Body of pancreas (tissue), 4 donors: ENCODE results near the gene FBN2. TPM values are rescaled to one million over a fixed set of nuclear protein-coding genes. Genes with fewer than 3 reads are reported as not detected.

Source experiments
- ATAC-seq: fragments of 150-250 bp; one replicate; pipeline ENCODE4 v1.9.1; 2016
- DNase-seq, 4 donors: peaks; one replicate each; pipeline ENCODE4 v3.0.0-alpha.2; 2019
- H3K27ac ChIP-seq, 4 donors: fragments of 200-600 bp; sonication (generic); 1 replicate in 3 of 4; 2 replicates in 1 of 4; pipeline versions ENCODE4 v1.5.1 to v1.6.1; 2016 to 2019; ENCODE audit warnings: mild to moderate bottlenecking in 1 of 4, mixed read lengths in 1 of 4, moderate library complexity in 1 of 4
- H3K27me3 ChIP-seq, 2 donors: fragments of 200-600 bp; sonication (generic); one replicate each; pipeline ENCODE4 v1.6.0; 2016; ENCODE audit warnings: mild to moderate bottlenecking in 1 of 2
- H3K36me3 ChIP-seq, 2 donors: fragments of 200-600 bp; sonication (generic); replicated peaks in 1 of 2; 2 replicates each; pipeline ENCODE4 v1.5.1; 2016; ENCODE audit warnings: low read depth in 2 of 2; ENCODE audit not compliant: insufficient read depth in 1 of 2
- H3K4me1 ChIP-seq: fragments of 200-600 bp; sonication (generic); one replicate; pipeline ENCODE4 v1.6.0; 2016
- H3K4me3 ChIP-seq, 2 donors: fragments of 200-600 bp; sonication (generic); 1 replicate in 1 of 2; 2 replicates in 1 of 2; pipeline ENCODE4 v1.5.1; 2016 to 2019
- H3K9me3 ChIP-seq, 3 donors: fragments of 200-600 bp; sonication (generic); 1 replicate in 2 of 3; 2 replicates in 1 of 3; pipeline ENCODE4 v1.5.1; 2016
- POLR2A ChIP-seq, 3 donors: fragments of 450-650 bp; IDR thresholded peaks; one replicate each; pipeline ENCODE4 v1.6.1; 2016; ENCODE audit warnings: antibody characterized with exemption in 3 of 3, mild to moderate bottlenecking in 2 of 3
- WGBS, 2 donors: methylation state at CpG; one replicate each; pipeline ENCODE4 v1.1.5; 2017; 5-methylcytosine and 5-hydroxymethylcytosine counted together
- intact Hi-C: fragments of 100-400 bp; cut with DNase I; formaldehyde crosslinking; loops from one replicate; pipeline ENCODE4 v1.15.1; 2023
- total RNA-seq, 2 donors: library from RNA; depleted of rRNA; stranded (reverse); fragments of >200 nt; gene quantifications; one replicate each; pipeline ENCODE4 v1.1.0, GENCODE V29; 2016
- TF ChIP-seq, protein P1 (sequence below), 7 experiments: fragments of 450-650 bp in 4 of 7; fragments of 200-600 bp in 3 of 7; sonication (generic) in 3 of 7; IDR thresholded peaks; one replicate each; pipeline ENCODE4 v1.5.1; 2016 to 2019; ENCODE audit warnings: antibody characterized with exemption in 7 of 7

FBN2 gene
- total RNA-seq, 2 donors from 2014 or later: 0.26 TPM; not detected in 1

DNA sequence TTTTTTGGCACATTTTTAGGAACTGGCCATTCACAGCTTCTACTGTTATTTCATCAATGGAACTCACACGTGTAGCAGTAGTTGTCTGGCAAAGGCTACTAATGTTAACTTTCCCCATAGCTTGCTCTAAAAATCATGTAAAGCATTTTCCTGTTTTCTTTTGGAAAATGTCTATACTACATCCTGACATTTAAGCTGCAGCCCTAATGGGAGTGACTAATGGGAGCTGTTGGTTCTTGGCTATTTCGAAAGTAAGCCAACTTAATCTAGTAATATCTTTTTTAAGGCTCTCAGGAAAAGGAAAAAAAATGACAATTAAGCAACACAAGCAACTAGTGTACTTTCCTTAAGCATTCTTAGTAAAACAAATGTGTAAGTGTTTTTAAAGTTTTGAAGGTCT lies 285.3 kb downstream of the FBN2 start:
- H3K27me3 ChIP-seq: no peaks in the 10 kb centered on the region
- no peaks in the 10 kb centered on the region for H3K9me3 ChIP-seq
- H3K4me3 ChIP-seq: no peak overlapping the region
- no peaks in the 10 kb centered on the region for H3K36me3 ChIP-seq
- no peaks in the 10 kb centered on the region for H3K4me1 ChIP-seq
- intact Hi-C loops: no loop called here
- TF ChIP-seq, protein P1, sequence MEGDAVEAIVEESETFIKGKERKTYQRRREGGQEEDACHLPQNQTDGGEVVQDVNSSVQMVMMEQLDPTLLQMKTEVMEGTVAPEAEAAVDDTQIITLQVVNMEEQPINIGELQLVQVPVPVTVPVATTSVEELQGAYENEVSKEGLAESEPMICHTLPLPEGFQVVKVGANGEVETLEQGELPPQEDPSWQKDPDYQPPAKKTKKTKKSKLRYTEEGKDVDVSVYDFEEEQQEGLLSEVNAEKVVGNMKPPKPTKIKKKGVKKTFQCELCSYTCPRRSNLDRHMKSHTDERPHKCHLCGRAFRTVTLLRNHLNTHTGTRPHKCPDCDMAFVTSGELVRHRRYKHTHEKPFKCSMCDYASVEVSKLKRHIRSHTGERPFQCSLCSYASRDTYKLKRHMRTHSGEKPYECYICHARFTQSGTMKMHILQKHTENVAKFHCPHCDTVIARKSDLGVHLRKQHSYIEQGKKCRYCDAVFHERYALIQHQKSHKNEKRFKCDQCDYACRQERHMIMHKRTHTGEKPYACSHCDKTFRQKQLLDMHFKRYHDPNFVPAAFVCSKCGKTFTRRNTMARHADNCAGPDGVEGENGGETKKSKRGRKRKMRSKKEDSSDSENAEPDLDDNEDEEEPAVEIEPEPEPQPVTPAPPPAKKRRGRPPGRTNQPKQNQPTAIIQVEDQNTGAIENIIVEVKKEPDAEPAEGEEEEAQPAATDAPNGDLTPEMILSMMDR (IDR thresholded peaks at IDR 0.05): no peak
- no peak for TF ChIP-seq POLR2A (IDR thresholded peaks at IDR 0.05)
- ATAC-seq (no peak), DNase-seq (no peak)
- no peak overlapping the region for H3K27ac ChIP-seq
- 49 to 61% methylated on average over 2 of the region's 2 CpGs for WGBS, 2 donors

DNA sequence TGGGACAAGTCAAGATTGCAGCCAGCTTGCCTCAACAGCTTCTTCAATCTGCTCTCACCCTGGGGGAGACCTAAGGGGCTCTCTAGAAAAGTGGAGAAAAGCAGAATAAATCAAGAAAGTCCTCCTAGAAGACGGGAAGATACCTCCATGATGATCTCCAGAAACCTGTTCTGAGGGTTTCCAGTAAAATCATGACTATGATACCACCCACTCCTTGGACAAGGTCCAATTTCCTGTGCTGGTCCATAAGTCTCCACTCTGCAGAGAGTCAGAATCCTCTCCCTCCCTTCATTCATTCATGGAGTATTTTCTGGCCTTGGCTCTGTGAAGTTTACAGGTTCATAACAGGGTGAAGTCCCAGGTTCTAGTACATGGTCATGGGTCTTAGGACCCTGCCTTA lies 285.8 kb downstream of the FBN2 start:
- Histone ChIP-seq H3K4me1 (no peaks in the 10 kb centered on the region), H3K4me3 (no peak overlapping the region), H3K9me3 (no peaks in the 10 kb centered on the region), H3K27me3 (no peaks in the 10 kb centered on the region), H3K27ac (no peak overlapping the region), H3K36me3 (no peaks in the 10 kb centered on the region)
- DNase-seq (no peak), ATAC-seq (no peak)
- intact Hi-C loops: no loop called here
- TF ChIP-seq, protein P1 (IDR thresholded peaks at IDR 0.05): no peak
- TF ChIP-seq POLR2A (IDR thresholded peaks at IDR 0.05): no peak
- WGBS, 2 donors: 17 to 38% methylated on average over 1 of the region's 1 CpG

DNA sequence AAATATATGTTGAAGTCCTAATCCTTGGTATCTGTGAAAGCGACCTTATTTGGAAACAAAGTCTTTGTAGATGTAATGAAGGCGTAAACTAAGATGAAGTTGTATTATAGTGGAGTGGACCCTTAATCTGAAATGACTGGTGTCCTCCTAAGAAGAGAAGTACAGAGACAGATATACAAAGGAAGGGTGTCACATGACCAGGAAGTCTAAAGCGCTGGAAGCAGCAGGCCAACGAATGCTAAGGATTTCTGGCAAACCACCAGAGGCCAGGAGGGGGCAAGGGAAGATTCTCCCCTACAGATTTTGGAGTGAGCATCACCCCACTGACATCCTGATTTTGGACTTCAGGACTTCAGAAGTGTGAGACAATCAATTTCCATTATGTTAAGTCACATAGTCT lies 292.1 kb downstream of the FBN2 start:
- TF ChIP-seq POLR2A (IDR thresholded peaks at IDR 0.05): no peak
- TF ChIP-seq, protein P1 (IDR thresholded peaks at IDR 0.05): no peak
- Histone ChIP-seq H3K4me3 (no peak overlapping the region), H3K27me3 (no peaks in the 10 kb centered on the region), H3K27ac (no peak overlapping the region), H3K36me3 (no peaks in the 10 kb centered on the region), H3K4me1 (no peaks in the 10 kb centered on the region), H3K9me3 (no peaks in the 10 kb centered on the region)
- 69 to 75% methylated on average over 4 of the region's 4 CpGs for WGBS, 2 donors
- intact Hi-C loops: no loop called here
- ATAC-seq (no peak), DNase-seq (no peak)

DNA sequence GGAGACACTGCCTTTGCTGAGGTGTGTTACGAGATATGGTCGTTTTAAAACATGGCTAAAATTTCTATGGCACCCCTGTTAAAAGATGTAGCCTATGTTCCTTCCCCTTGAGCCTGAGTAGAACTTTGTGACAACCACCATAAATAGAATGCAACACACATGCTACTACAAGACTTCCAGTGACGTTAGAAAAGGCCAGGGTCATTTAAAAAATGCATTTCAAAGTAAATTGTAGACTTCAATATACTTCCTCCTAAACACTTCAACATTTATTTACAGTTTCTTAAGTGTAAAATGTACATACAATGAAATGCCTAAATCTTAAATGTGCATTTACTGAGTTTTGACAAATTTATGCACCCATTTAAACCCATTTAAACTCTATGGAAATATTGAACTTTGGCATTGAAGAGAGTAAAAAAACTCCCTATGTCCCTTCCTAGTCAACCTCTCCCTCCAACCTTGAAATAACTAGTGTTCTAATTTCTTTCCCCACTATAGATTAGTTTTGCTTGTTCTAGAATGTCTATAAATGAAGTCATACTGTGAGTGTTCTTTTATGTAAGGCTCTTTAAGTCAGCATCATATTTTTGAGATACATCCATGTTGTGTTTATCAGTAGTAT lies 294.0 kb downstream of the FBN2 start:
- Histone ChIP-seq H3K27me3 (no peaks in the 10 kb centered on the region), H3K4me1 (no peaks in the 10 kb centered on the region), H3K4me3 (no peak overlapping the region), H3K36me3 (no peaks in the 10 kb centered on the region), H3K27ac (no peak overlapping the region), H3K9me3 (no peaks in the 10 kb centered on the region)
- intact Hi-C loops: no loop called here
- WGBS, 2 donors: 50 to 58% methylated on average over 3 of the region's 3 CpGs
- DNase-seq (no peak), ATAC-seq (no peak)
- TF ChIP-seq POLR2A (IDR thresholded peaks at IDR 0.05): no peak
- TF ChIP-seq, protein P1 (IDR thresholded peaks at IDR 0.05): no peak

DNA sequence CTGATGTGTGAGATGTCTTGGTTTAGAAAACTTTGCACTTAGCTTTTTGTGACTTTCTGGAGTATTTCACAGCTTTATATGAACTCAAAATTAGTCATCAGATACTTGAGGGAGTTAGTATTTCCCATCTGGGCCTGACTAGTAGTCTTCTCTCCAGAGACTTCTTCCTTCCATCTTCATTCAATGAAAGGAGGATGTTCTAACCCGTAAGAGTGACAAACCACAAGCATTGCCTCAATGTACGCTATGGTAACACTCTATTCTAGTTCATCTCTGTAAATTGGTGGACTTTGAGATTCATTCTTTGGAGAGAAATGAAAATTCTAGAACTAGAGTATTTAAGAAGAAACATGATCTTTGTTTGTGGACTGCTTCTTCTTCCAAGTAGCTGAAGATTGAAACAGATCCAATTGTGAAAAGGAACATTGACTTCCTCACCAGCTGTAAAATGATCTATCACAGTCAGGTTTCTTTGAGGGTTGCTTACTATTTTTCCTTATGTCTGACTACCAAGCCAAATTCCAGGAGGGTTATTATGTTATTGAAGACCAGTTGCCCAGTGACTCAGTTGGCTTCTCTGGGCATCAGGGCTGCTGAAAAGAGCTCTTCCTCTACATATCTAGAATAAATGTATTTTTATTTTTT lies 296.9 kb downstream of the FBN2 start:
- TF ChIP-seq, protein P1 (IDR thresholded peaks at IDR 0.05): no peak
- no peak for TF ChIP-seq POLR2A (IDR thresholded peaks at IDR 0.05)
- DNase-seq (no peak), ATAC-seq (no peak)
- Histone ChIP-seq H3K4me3 (no peak overlapping the region), H3K4me1 (no peaks in the 10 kb centered on the region), H3K27me3 (no peaks in the 10 kb centered on the region), H3K36me3 (no peaks in the 10 kb centered on the region), H3K27ac (no peak overlapping the region), H3K9me3 (no peaks in the 10 kb centered on the region)
- WGBS, 2 donors: 76 to 90% methylated on average over 2 of the region's 2 CpGs
- intact Hi-C loops: no loop called here
